Right cardiac atrium (tissue), 5 donors: ENCODE measurements around the gene ING3. TPM values are rescaled to one million over a fixed set of nuclear protein-coding genes. Genes with fewer than 3 reads are reported as not detected.

Experiments used
- ATAC-seq, 2 donors: fragments of 200-7000 bp; cut with Tn5 transposase; one replicate each; pipeline versions ENCODE4 v1.8.0 to v1.9.1; 2020; ENCODE audit warnings: moderate library complexity in 2 of 2, mild to moderate bottlenecking in 1 of 2
- DNase-seq, 3 donors: peaks; one replicate each; pipeline ENCODE4 v3.0.0-alpha.2; 2020
- H3K27ac ChIP-seq: one replicate; pipeline ENCODE4 v1.5.1; 2013; ENCODE audit warnings: mild to moderate bottlenecking, low read length, control low read depth, moderate library complexity
- H3K27me3 ChIP-seq: one replicate; pipeline ENCODE4 v1.6.1; 2013; ENCODE audit not compliant: control insufficient read depth, insufficient read depth
- H3K4me1 ChIP-seq: one replicate; pipeline ENCODE4 v1.6.1; 2013; ENCODE audit warnings: low read length; ENCODE audit not compliant: control insufficient read depth, insufficient read depth
- H3K4me3 ChIP-seq: one replicate; pipeline ENCODE4 v1.5.1; 2013; ENCODE audit warnings: low read length, control low read depth
- H3K9me3 ChIP-seq: one replicate; pipeline ENCODE4 v1.6.1; 2013; ENCODE audit warnings: low read length; ENCODE audit not compliant: control insufficient read depth
- WGBS: extraction: QIAGEN DNeasy Blood & Tissue Kit; methylation state at CpG from one replicate; pipeline ENCODE4 v1.1.7; 2013; 5-methylcytosine and 5-hydroxymethylcytosine counted together
- intact Hi-C, 4 donors: fragments of 100-400 bp; cut with DNase I; formaldehyde crosslinking; loops; one replicate each; pipeline versions ENCODE4 v1.11.0 to v1.14.0; 2022 to 2023
- polyA plus RNA-seq: library from polyadenylated mRNA; stranded (reverse); fragments of 200-250 nt; gene quantifications from one replicate; pipeline ENCODE4 v1.2.3, GENCODE V29; 2013
- total RNA-seq, 4 donors: library from RNA; stranded (reverse); fragmentation: NEBNext Ultra II Directional; extraction: Animal tissue kit (Norgen Biotek cat#: 25700); gene quantifications; one replicate each; pipeline ENCODE4 v1.2.1, GENCODE V29; 2021
- donor health status: healthy with polysubstance abuse.
- donor health status: DM: no; HTN: yes; CAD: no.
- donor health status: DM: no; HTN: no; CAD: no.
- donor health status: DM: no; HTN: yes; CAD: no; lungs with severe emphysema.
- donor health status: DM: yes; HTN: yes; CAD: no.

Gene ING3
- total and polyA plus RNA-seq, 5 donors: 9.7 to 16.7 (median 15.4) TPM

DNA sequence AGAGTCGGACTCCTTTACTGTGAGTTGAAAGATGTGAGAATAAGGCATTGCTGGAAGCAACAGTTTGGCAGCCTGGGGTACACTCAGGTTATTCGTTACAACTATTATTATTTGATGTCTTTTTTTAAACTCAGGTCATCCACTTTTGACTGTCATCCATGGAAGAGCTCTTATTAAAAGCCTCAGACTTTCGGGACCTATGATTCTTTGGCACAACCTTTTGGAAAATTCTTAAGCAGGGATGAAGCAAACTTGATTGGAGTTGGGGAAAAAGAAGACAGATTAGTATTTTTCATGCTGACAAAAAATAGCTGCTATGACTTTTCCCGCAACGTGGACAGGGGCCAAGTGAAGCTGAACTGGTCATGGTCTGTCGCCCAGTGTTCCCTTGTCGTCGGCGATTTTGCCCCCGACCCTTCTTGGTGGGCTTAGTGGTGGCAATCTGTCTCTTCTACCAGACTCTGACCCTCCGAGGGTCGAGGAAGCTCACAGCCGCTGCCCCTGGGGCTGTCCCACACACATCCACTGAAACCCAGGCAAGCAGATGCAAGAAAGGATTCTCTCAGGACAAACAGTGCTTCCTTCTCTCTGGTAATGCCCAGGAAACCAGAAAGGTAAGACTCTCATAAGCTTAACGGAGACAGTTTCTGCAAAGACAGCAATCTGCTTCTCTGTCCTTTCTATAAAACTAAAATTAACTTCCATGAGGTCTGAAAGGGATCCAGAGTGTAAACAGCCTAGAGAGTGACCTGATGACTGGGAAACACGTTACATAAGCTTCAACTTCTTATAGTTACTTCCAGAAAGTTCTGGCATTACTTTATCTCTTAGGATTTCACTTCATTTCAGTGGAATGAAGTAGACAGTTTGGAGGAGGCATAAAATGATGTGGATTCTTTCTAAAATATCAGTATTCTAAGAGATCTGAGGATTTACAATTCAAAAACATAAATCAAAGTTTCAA lies 39.0 kb downstream of the ING3 start:
- no peaks in the 10 kb centered on the region for H3K27me3 ChIP-seq
- H3K4me3 ChIP-seq: peak overlapping the region; percentile 99
- peak overlapping the region; percentile 99 for H3K27ac ChIP-seq
- ATAC-seq: peak; percentile 2 to 4
- intact Hi-C loops: loop anchor here in 3 of 4 donors (2.0 to 5.0 kb wide), 4 partner anchors 91 to 118 kb away; no protein-coding TSS in a partner anchor
- no peaks in the 10 kb centered on the region for H3K9me3 ChIP-seq
- 12% methylated on average over 15 of the region's 15 CpGs for WGBS
- peaks cover 2% of the 10 kb centered on the region for H3K4me1 ChIP-seq
- DNase-seq: peak; percentile 28 to 64 (median 63)

DNA sequence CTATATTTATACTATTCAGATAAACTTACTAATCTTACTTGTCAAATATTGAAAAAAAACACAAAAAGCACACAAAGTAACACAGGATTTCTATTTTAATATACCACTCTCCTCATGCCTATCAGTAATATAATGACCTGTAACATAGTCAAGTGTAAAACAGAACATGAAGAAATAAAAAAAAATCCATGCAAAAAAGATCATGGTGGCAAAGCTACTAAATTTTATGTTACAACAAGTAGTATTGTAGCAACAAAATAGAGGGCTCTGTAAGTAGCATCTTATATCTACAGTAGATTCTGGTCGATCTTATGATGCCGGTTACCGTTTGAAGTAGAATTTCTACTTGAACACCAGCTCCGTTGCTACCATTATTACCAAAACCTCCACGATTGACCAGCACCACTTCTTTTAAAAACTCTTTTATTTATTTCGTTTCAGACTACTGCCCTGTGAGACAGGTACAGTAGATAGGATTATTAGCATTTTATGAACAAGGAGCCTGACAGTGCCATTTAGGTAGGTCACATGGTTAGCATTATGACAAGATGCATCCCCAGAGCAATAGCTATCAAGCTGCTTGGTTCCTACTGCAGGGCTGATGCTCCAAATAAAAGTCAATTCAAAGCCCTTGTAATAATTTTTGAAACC lies 40.0 kb downstream of the ING3 start:
- Histone ChIP-seq H3K27me3 (no peaks in the 10 kb centered on the region), H3K9me3 (no peaks in the 10 kb centered on the region), H3K4me1 (peaks cover 2% of the 10 kb centered on the region), H3K27ac (no peak overlapping the region), H3K4me3 (peak overlapping the region; percentile 99)
- DNase-seq: no peak
- WGBS: 67% methylated on average over 6 of the region's 6 CpGs
- no peak for ATAC-seq
- intact Hi-C loops: no loop called here

DNA sequence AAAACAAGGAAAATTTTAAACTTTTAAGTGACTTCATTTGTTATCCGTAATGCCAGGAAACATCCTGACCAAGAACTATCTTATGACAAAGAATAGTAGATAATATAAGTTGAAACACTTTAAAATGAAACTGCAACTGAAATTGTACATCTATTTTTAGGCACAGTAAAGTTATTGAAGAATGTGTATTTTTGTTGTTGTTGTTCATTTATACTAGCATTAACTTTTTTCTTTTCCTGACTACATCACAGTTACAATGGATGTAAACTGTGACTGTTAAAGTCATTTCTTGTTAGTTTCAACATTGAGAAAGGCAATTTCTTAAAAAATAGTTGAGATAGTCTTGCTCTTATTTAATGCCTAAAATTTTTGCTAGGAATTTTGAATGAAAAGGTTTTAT lies 40.6 kb downstream of the ING3 start:
- intact Hi-C loops: no loop called here
- 28% methylated on average over 1 of the region's 1 CpG for WGBS

DNA sequence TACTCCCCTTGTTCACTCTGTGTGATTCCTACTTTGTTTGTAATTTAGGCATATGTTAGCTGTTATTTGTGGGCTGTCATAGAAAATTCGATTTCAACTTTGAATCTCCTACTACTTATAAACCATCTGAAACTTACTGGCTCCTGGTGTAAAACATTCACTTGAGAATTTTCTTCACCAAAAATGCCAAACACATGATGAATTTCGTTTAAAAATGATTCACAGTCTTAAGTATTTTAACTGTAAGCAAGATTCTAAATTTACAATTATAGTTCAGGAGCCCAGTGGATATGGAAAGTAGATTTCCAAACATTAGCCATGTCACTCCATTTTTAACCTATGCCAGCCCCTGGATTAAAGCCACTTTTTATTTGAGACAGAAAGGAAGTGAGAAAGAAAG lies 41.0 kb downstream of the ING3 start:
- Histone ChIP-seq H3K27ac (no peak overlapping the region), H3K4me3 (peak overlapping the region; percentile 76), H3K9me3 (no peaks in the 10 kb centered on the region), H3K4me1 (peaks cover 2% of the 10 kb centered on the region), H3K27me3 (no peaks in the 10 kb centered on the region)
- 21% methylated on average over 2 of the region's 2 CpGs for WGBS
- DNase-seq: no peak
- no peak for ATAC-seq
- intact Hi-C loops: no loop called here

More for the DNA sequence above, 40.6 kb downstream of the ING3 start:
- H3K4me3 ChIP-seq: peak overlapping the region; percentile 99
- peaks cover 2% of the 10 kb centered on the region for H3K4me1 ChIP-seq
- no peak overlapping the region for H3K27ac ChIP-seq
- H3K27me3 ChIP-seq: no peaks in the 10 kb centered on the region
- no peak for ATAC-seq
- no peak for DNase-seq
- no peaks in the 10 kb centered on the region for H3K9me3 ChIP-seq

DNA sequence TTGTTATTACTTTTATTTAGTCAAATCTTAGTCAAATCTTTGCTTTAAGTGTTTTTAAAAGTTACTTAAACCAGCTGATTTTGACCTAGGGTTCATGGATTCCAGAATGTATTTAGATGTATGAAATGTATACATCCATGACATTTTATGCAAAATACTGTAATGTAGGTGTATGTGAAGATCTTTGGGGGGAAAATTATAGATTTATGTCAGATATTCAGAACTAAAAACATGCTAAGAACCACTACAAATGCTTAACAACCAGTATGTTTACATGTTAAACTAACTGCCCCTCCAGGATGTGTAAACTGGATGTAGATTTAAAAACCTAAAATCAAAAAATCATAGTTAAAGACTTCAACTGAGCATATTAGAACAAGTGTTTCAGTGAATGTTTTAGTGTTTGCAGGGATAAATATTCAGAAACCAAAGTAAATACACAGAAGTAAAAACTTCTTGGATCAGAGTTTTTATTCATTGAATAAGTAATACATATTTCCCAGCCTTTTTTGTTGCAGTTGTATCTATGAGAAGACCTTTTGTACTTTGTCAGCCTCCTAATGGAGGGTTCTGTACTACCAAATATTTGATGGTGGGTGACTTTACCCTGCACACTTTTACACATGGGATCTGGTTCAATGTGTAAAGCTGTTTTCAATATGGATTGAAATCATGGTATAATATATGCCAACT lies 41.8 kb downstream of the ING3 start:
- Histone ChIP-seq H3K27ac (no peak overlapping the region), H3K27me3 (no peaks in the 10 kb centered on the region), H3K9me3 (no peaks in the 10 kb centered on the region), H3K4me1 (peaks cover 4% of the 10 kb centered on the region), H3K4me3 (peak overlapping the region; percentile 40)
- DNase-seq: no peak
- no peak for ATAC-seq
- intact Hi-C loops: no loop called here

DNA sequence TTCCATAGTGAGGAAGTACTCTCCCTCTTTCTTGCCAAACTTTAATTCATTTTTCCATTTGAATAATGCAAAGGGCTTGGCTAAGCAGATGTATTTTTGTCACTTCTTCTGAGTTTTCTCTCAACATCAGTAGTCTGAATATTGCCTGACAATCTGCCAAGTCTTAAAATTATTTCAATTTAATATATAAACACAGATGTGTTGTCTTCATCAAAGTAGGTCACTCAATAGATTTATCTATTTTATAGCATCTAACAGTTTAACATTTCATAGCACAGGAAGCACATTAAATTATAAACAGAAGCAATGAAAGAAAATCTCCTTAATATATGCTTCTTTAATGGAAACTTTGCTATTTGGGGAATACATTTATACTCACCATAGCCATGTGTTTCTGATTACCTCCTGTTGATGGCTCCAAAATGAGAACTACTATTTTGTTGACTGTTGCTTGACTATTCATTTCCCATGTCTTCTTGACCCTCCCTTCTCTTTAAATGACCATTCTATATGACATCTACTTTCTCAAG lies 42.5 kb downstream of the ING3 start:
- H3K27ac ChIP-seq: no peak overlapping the region
- DNase-seq: no peak
- intact Hi-C loops: no loop called here
- H3K27me3 ChIP-seq: no peaks in the 10 kb centered on the region
- no peaks in the 10 kb centered on the region for H3K9me3 ChIP-seq
- H3K4me3 ChIP-seq: peak overlapping the region; percentile 40
- ATAC-seq: no peak
- peaks cover 4% of the 10 kb centered on the region for H3K4me1 ChIP-seq

DNA sequence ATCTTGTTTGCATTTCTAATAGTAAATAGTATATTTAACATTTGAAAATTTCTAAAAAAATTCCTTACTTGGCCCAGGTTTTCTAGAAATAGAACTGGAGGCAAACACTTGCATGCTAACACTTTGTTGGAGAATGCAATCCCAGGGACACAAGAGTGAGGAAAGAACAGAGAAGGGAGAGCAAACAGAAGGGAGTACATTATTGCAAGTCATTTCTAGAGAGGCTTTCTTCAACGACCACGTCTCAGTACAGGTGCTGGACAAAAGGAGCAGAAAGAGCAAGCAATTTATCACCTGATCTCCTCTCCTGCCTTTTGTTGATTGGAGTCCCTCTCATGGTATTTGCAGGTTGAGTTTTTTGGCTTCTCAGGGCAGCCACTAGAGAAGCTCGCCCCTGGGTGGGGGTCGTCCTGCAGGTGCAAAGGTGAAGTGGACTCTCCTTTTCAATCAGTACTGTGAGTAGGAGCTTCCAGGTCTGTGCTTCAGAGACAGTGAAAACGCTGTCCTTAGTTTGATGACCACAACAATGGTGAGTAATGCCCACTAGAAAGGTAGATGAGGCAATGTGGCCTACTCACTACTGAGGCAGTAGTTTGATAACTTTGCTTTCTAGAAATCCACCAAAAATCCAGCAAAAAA lies 43.1 kb downstream of the ING3 start:
- H3K9me3 ChIP-seq: no peaks in the 10 kb centered on the region
- DNase-seq (no peak), ATAC-seq (no peak)
- WGBS: 87% methylated on average over 5 of the region's 5 CpGs
- no peaks in the 10 kb centered on the region for H3K27me3 ChIP-seq
- H3K4me1 ChIP-seq: peaks cover 4% of the 10 kb centered on the region
- intact Hi-C loops: no loop called here
- no peak overlapping the region for H3K27ac ChIP-seq
- no peak overlapping the region for H3K4me3 ChIP-seq

DNA sequence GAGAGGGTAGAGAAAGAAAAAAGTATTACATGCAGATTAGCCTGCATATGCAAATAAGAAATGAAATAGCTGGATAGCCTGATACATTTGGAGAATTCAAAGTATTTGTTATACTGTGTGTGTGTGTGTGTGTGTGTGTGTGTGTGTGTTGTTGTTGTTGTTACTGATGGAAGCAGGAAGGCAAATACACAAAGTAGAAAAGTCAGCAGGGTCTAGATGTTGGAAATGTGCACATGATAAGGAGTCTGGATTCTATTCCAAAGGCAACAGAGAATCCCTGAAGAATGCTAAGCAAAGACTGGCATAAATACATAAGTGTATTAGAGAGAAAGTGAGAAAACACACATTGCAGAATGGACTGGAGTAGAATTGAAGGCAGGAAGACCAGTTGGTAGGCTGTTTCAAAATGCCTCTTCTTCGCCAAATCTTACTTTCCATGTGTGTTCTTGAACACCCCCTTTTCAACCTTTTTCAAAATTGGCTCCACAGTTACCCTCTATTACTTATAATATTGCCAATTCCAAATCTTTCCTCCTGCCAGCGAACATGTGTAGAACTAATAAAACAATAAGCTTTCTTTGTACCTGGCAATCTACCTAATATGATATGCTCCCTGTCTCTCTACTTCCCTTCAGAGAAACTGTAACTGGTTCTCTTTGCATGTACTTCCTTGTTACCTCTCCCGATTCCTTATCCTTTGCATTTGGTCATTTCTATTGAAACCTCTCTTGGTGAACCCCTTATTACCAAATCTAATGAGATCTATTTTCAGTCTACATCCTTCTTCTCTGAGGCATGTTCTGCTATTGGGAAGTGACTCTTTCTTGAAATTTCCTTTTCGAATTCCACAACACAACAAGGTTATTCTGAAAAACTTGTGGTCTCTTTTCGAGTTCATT lies 44.2 kb downstream of the ING3 start:
- 76% methylated on average over 5 of the region's 5 CpGs for WGBS

DNA sequence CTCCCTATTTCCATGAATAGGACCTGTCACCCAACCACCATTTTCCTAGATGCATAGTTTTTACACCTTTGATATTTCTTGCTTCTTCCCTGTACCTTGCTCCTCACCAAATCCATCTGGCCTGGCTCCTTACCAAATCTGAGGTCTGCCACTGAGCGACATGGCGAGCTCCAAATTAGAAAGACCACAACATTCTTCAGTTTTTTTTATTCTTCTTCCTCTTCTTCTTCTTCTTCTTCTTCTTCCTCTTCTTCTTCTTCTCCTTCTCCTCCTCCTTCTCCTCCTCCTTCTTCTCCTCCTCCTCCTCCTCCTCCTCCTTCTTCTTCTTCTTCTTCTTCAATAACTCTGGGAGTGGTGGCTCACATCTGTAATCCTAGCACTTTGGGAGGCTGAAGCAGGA lies 45.1 kb downstream of the ING3 start:
- Histone ChIP-seq H3K4me1 (peaks cover 4% of the 10 kb centered on the region), H3K27me3 (no peaks in the 10 kb centered on the region), H3K27ac (no peak overlapping the region), H3K4me3 (no peak overlapping the region), H3K9me3 (no peaks in the 10 kb centered on the region)
- no peak for ATAC-seq
- WGBS: 82% methylated on average over 2 of the region's 2 CpGs
- intact Hi-C loops: no loop called here
- DNase-seq: no peak

More for the DNA sequence above, 44.2 kb downstream of the ING3 start:
- no peaks in the 10 kb centered on the region for H3K27me3 ChIP-seq
- peaks cover 4% of the 10 kb centered on the region for H3K4me1 ChIP-seq
- ATAC-seq (no peak), DNase-seq (no peak)
- H3K4me3 ChIP-seq: no peak overlapping the region
- intact Hi-C loops: no loop called here
- H3K27ac ChIP-seq: no peak overlapping the region
- no peaks in the 10 kb centered on the region for H3K9me3 ChIP-seq
